Measurements from ENCODE around the gene C6orf163. TPM values are rescaled to one million over a fixed set of nuclear protein-coding genes. Genes with fewer than 3 reads are reported as not detected.

The C6orf163 gene
- total RNA-seq, 1 experiment from 2014 or later = 1.2 TPM

- no peak overlapping the region for H3K4me3 Mint-ChIP-seq
- H3K18ac ChIP-seq (ENCODE audit: insufficient read length, low read depth, low read length) = no peak overlapping the region
- TF ChIP-seq, protein P1, sequence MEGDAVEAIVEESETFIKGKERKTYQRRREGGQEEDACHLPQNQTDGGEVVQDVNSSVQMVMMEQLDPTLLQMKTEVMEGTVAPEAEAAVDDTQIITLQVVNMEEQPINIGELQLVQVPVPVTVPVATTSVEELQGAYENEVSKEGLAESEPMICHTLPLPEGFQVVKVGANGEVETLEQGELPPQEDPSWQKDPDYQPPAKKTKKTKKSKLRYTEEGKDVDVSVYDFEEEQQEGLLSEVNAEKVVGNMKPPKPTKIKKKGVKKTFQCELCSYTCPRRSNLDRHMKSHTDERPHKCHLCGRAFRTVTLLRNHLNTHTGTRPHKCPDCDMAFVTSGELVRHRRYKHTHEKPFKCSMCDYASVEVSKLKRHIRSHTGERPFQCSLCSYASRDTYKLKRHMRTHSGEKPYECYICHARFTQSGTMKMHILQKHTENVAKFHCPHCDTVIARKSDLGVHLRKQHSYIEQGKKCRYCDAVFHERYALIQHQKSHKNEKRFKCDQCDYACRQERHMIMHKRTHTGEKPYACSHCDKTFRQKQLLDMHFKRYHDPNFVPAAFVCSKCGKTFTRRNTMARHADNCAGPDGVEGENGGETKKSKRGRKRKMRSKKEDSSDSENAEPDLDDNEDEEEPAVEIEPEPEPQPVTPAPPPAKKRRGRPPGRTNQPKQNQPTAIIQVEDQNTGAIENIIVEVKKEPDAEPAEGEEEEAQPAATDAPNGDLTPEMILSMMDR (conservative IDR thresholded peaks at IDR 0.05) = no peak
- no peak overlapping the region for H3K4me2 ChIP-seq (ENCODE audit: insufficient read depth, insufficient read length, low read length)
- H3K9me3 Mint-ChIP-seq = no peaks in the 10 kb centered on the region
- no CpG with 5 or more reads among the region's 1 CpG for WGBS (ENCODE audit: extremely low coverage, insufficient read length, low lambda C conversion rate)
- H3K27me3 ChIP-seq (ENCODE audit: insufficient read depth, low read length) = no peaks in the 10 kb centered on the region
- H3K14ac ChIP-seq (ENCODE audit: insufficient read depth, low read length) = no peak overlapping the region
- H2BK120ac ChIP-seq (ENCODE audit: low read depth, low read length, poor library complexity, severe bottlenecking) = no peak overlapping the region
- no peak overlapping the region for H3K4ac ChIP-seq (ENCODE audit: low read depth, low read length)
- H2BK5ac ChIP-seq (ENCODE audit: insufficient read length, low read length) = no peak overlapping the region
- DNase-seq = no peak
- H2BK20ac ChIP-seq (ENCODE audit: low read depth, low read length, poor library complexity, severe bottlenecking) = no peak overlapping the region
- no peak overlapping the region for H3K23ac ChIP-seq (ENCODE audit: insufficient read length, low read depth, low read length)
- no peak overlapping the region for H4K91ac ChIP-seq (ENCODE audit: insufficient read length, low read depth, low read length)
- no peak overlapping the region for H3K27ac Mint-ChIP-seq
- H3T11ph ChIP-seq (ENCODE audit: low read length) = no peak overlapping the region
- no peak overlapping the region for H4K5ac ChIP-seq (ENCODE audit: insufficient read length, low read depth, low read length)
- H3K56ac ChIP-seq (ENCODE audit: insufficient read length, low read depth, low read length) = no peak overlapping the region
- no peaks in the 10 kb centered on the region for H3K9me3 ChIP-seq (ENCODE audit: control insufficient read depth, low read depth, low read length)
- no peaks in the 10 kb centered on the region for H3K27me3 Mint-ChIP-seq (ENCODE audit: low read depth)
- no peaks in the 10 kb centered on the region for H3K79me2 ChIP-seq (ENCODE audit: insufficient read depth, low read length)
- H3K27ac ChIP-seq (ENCODE audit: insufficient read length, low read depth, low read length) = no peak overlapping the region
- no peak overlapping the region for H4K8ac ChIP-seq (replicated peaks; ENCODE audit: insufficient read length, low read depth, low read length)
- no peaks in the 10 kb centered on the region for H3K4me1 Mint-ChIP-seq
- H2AK5ac ChIP-seq (ENCODE audit: insufficient read length, low read length) = no peak overlapping the region
- no peak overlapping the region for H3K9ac ChIP-seq (ENCODE audit: extremely low read depth, insufficient read length, low read length)
- H4K20me1 ChIP-seq (ENCODE audit: control insufficient read depth, insufficient read depth, insufficient read length) = no peaks in the 10 kb centered on the region
- H3K36me3 Mint-ChIP-seq (ENCODE audit: insufficient read depth in 1 of 3, low read depth in 3 of 3) = no peaks in the 10 kb centered on the region
- no peaks in the 10 kb centered on the region for H3K4me1 ChIP-seq (ENCODE audit: insufficient read depth, low read length)
- no peaks in the 10 kb centered on the region for H3K79me1 ChIP-seq (ENCODE audit: insufficient read depth, low read depth, low read length, poor library complexity, severe bottlenecking)
- H2BK12ac ChIP-seq (ENCODE audit: insufficient read length, low read depth, low read length) = no peak overlapping the region
- no peak overlapping the region for H2AFZ ChIP-seq (ENCODE audit: low read length)
- H2BK15ac ChIP-seq (ENCODE audit: low read depth, low read length) = no peak overlapping the region
- no peaks in the 10 kb centered on the region for H3K23me2 ChIP-seq (ENCODE audit: insufficient read length, low read depth, low read length, poor library complexity, severe bottlenecking)
These were observed 39.4 kb downstream of the C6orf163 start for GRCh38 chr6:87384038-87384437.

All from H9 (cell line).